Measurements from ENCODE around the gene PRPF40B. TPM values are rescaled to one million over a fixed set of nuclear protein-coding genes. Genes with fewer than 3 reads are reported as not detected.

PRPF40B gene
- total and polyA plus RNA-seq, 12 donors, result 13.4 to 37.5 (median 21.6) TPM

GRCh38 chr12:49587174-49587908, 36.0 kb upstream of the PRPF40B start:
- no peak for TF ChIP-seq CTCF (IDR thresholded peaks at IDR 0.05)
- ATAC-seq, result no peak
- DNase-seq, result no peak
- 85 to 87% methylated on average over 11 of the region's 11 CpGs for WGBS, 2 donors
- H3K9me3 ChIP-seq, result peaks cover 0 to 10% (median 0%) of the 10 kb centered on the region in 11 donors
- no peaks in the 10 kb centered on the region for H3K27me3 ChIP-seq
- intact Hi-C loops (cut with DNase I), result loop anchor here in 2 of 10 donors (10.0 kb wide), 3 partner anchors 53 to 233 kb away; partner anchors contain the start of genes KCNH3 (in 1 of the 2) and SPATS2 (in 1 of the 2)
- no peak overlapping the region for H3K27ac ChIP-seq
- H3K4me1 ChIP-seq, result peaks cover 4 to 51% (median 22%) of the 10 kb centered on the region in 9 donors
- peaks cover 0 to 22% (median 0%) of the 10 kb centered on the region in 9 donors for H3K36me3 ChIP-seq
- no peak overlapping the region for H3K4me3 ChIP-seq

- intact Hi-C loops (cut with DNase I), result loop anchor here in 2 of 10 donors (10.0 kb wide), 3 partner anchors 53 to 233 kb away; partner anchors contain the start of genes KCNH3 (in 1 of the 2) and SPATS2 (in 1 of the 2)
- H3K4me1 ChIP-seq, result peaks cover under 1 to 41% (median 14%) of the 10 kb centered on the region in 9 donors
- TF ChIP-seq CTCF (IDR thresholded peaks at IDR 0.05), result no peak
- peaks cover 0 to 10% (median 0%) of the 10 kb centered on the region in 11 donors for H3K9me3 ChIP-seq
- DNase-seq (no peak), ATAC-seq (peak in 1 of 8 donors; percentile 22)
- 87 to 90% methylated on average over 7 of the region's 7 CpGs for WGBS, 2 donors
- no peak overlapping the region for H3K4me3 ChIP-seq
- H3K27ac ChIP-seq, result peak overlapping the region in 2 of 10 donors; percentile 18 to 53
- H3K36me3 ChIP-seq, result peaks cover 0 to 22% (median 0%) of the 10 kb centered on the region in 9 donors
- no peaks in the 10 kb centered on the region for H3K27me3 ChIP-seq
Measured at GRCh38 chr12:49588281-49588680, 35.1 kb upstream of the PRPF40B start.

GRCh38 chr12:49588721-49589516, 34.4 kb upstream of the PRPF40B start:
- Histone ChIP-seq H3K9me3 (peaks cover 0 to 10% (median 0%) of the 10 kb centered on the region in 11 donors), H3K36me3 (peaks cover 0 to 22% (median 0%) of the 10 kb centered on the region in 9 donors), H3K27ac (peak overlapping the region in 2 of 10 donors; percentile 18 to 53), H3K4me1 (peaks cover 0 to 35% (median 11%) of the 10 kb centered on the region in 9 donors), H3K4me3 (no peak overlapping the region), H3K27me3 (no peaks in the 10 kb centered on the region)
- peak in 3 of 8 donors; percentile 27 to 55 (median 39) for ATAC-seq
- TF ChIP-seq CTCF (IDR thresholded peaks at IDR 0.05), result no peak
- intact Hi-C loops (cut with DNase I), result loop anchor here in 2 of 10 donors (10.0 kb wide), 3 partner anchors 54 to 234 kb away; partner anchors contain the start of genes KCNH3 (in 1 of the 2) and SPATS2 (in 1 of the 2)
- 63 to 71% methylated on average over 4 of the region's 4 CpGs for WGBS, 2 donors
- peak in 1 of 2 donors; percentile 50 for DNase-seq

GRCh38 chr12:49598527-49598926, 24.8 kb upstream of the PRPF40B start:
- Histone ChIP-seq H3K9me3 (no peaks in the 10 kb centered on the region), H3K4me3 (no peak overlapping the region), H3K4me1 (no peaks in the 10 kb centered on the region), H3K27me3 (no peaks in the 10 kb centered on the region), H3K36me3 (peaks cover 0 to 6% (median 0%) of the 10 kb centered on the region in 9 donors), H3K27ac (no peak overlapping the region)
- TF ChIP-seq CTCF (IDR thresholded peaks at IDR 0.05), result no peak
- ATAC-seq (no peak), DNase-seq (no peak)
- WGBS, 2 donors, result 85 to 86% methylated on average over 10 of the region's 10 CpGs
- intact Hi-C loops (cut with DNase I), result no loop called here
